HCEC 1CT (cell line): ENCODE data around the gene GYS2.
A peak's percentile ranks its signal among the peaks of the same experiment; 100 is the strongest.

Source experiments
- DNase-seq: peaks from one replicate; pipeline ENCODE4 v3.0.0-alpha.2; 2017

The GYS2 gene

DNA sequence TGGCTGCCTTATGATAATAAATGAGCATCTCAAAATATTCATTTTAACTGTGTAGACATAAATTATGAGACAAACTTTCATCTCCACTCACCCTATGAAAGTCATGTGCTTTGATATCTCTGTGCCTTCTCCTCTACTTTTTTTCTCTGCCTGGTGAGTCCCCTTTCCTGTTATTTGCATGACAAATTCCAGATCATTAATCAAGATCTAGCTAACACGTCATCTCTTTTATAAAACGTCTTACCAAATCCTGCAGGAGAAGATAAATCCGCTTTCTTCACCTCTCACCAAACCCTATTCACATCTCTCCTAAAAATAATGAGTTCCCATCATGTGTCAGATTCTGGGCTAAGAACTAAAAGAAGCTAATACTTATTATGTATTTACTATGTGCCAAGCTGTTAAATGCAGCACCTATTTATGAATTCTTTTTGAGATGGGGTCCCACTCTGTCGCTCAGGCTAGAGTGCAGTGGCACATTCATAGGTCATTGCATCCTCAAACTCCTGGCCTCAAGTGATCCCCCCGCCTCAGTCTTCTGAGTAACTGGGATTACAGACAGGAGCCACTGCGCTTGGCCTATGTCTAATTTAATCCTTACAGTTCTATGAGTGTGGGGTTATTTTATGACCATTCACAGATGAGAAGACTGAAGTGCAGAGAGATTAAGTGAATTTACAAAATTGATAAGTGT is 51.9 kb downstream of the GYS2 start:
- no peak for DNase-seq

DNA sequence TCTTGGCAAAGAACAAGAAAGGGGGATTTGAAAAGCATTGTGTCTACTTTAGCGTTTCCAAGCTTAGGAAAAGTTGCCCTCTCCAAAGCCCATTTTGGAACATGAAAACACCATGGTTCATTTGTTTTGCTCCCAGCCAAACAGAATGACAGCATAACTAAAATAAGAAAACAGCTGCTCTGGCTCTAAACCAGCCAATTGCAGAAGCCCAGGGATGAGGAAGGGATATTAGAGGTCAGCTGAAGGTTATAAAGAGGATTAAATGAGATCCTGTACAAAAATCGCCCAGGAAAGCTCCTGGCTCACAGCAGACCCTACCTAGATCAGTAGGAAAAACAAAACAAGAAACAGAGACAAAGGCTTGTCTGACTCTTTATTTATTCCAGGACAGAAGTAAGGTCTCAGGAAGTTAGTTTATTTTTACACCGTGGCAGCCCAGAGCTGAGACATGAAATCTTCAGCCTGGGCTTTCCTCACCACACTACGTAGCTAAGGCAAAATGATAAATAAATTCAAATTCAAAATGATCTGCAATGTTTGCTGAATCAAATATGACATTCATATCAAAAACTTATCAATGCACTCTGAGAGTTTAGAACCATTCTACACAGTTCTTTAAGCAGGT is 52.7 kb downstream of the GYS2 start:
- peak; percentile 16 for DNase-seq

GRCh38 chr12:21547437-21547836 is 57.2 kb downstream of the GYS2 start:
- no peak for DNase-seq

DNA sequence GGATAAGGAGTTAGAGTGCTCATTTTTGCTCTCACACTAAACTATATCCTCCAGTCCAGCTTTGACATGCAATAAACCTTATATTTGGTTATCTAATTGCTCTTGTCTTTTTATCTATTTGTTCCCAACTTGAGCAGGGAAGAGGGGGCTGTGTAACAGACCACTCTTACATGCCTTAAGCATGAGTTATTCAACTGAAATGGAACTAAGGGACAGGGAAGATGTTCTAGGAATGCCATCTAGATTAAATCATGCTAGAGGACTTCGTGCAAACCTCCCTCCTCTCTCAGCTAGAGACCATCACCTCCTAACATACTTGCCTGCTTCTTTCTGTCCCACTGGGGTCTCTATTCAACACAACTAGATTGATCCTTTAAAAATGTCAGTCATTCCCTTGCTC is 57.9 kb downstream of the GYS2 start:
- peak; percentile 23 for DNase-seq

DNA sequence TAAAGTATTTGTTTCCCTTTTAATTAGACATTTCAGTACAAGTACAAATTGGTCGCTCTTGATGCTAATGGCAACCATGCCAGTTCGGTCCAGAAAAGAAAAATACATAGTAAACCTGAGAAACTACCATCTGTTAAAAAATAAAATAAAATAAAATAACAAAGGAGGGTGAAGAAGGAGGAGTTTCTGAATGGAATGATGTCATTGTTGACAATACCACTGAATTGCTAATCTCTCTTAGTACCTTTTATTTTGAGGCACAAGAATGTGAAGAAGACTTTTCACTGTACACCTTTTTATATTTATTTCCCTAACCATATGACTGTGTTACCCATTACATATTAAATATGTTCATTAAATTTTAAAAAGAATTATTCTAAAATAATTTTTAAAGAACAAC is 59.1 kb downstream of the GYS2 start:
- no peak for DNase-seq

DNA sequence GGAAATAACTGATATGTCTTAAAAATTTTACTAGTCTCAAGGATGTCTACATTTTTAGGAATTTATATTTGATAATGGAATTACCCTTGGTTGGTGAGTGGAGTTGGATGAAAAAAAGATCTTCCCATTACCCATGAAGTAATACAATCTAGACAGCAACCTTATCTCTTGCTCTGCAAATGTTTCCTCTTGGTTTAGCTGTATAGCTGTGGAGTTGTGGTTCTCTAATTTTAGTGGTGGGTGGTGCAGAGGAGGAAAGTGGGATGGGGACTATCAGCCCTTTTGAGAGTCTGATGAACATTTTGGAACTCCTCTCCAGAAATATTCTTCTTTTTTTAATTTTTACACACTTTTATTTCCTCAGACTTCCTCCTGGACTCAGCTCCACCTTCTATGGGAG is 61.5 kb downstream of the GYS2 start:
- no peak for DNase-seq

DNA sequence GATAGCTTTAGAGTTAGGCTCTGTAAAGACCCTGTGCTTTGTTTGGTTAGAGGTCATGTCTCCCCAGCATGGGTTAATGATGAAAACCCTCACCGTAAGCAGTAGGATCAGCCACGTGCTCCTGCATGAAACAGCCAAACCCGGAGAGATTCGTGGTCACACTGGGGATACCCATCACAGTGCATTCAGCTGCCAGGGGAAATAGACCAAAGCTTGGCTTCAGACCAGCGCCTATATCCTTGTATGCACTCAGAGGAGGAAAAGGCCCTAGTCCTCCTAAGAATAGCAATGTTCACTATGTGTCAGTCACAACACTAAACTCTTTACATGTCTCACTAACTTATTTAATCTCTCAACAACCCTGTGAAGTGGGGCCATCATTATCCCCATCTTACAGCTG is 62.2 kb downstream of the GYS2 start:
- DNase-seq = no peak

GRCh38 chr12:21541773-21542172 is 62.9 kb downstream of the GYS2 start:
- DNase-seq = no peak

DNA sequence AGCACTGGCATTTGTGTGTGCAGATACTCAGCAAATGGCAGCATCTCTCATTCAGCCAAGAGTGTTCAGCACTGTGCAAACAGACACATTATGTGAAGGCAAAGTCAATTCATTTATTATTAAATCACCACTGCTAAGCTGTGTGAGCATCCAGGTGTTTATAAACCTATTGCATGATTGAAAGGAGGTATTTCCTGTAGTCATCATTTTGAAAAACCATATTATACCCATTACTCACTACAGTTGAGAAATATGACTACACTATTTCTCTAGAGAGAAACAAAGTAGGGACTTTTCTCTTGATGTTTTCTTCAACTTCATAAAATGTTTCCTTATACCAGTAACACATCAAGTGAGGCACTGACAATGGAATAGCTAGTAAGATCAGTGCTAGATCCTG is 64.8 kb downstream of the GYS2 start:
- no peak for DNase-seq

DNA sequence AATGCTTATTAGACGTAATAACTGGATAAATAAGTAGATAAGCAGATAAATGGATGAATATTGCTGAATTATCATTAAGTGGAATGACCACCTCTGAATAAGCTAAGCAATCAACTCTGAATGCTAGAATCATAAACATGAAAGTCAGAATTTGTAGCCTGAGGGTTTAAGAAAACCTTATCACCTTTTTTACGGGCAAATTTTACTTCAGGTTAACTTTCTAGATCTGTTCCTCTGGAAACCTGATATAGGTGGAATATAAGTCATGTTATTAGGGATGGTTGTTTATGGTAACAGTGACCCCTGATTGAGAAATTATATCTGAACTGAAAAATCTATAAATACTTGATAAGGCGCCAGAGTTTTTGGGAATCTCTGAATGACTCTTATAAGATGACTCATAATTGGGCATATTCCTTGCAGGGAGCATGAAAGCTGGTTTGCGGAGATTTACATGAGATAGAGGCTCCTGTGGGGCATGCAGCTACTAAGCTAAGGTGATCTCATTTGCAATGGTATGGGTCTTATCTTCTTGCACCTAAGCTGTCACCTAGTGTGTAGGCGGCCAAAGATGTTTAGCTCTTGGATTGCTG is 66.5 kb downstream of the GYS2 start:
- DNase-seq = no peak

GRCh38 chr12:21529456-21529855 is 75.2 kb downstream of the GYS2 start:
- DNase-seq = no peak

- DNase-seq = no peak
Observed at GRCh38 chr12:21528953-21529352, 75.7 kb downstream of the GYS2 start.

DNA sequence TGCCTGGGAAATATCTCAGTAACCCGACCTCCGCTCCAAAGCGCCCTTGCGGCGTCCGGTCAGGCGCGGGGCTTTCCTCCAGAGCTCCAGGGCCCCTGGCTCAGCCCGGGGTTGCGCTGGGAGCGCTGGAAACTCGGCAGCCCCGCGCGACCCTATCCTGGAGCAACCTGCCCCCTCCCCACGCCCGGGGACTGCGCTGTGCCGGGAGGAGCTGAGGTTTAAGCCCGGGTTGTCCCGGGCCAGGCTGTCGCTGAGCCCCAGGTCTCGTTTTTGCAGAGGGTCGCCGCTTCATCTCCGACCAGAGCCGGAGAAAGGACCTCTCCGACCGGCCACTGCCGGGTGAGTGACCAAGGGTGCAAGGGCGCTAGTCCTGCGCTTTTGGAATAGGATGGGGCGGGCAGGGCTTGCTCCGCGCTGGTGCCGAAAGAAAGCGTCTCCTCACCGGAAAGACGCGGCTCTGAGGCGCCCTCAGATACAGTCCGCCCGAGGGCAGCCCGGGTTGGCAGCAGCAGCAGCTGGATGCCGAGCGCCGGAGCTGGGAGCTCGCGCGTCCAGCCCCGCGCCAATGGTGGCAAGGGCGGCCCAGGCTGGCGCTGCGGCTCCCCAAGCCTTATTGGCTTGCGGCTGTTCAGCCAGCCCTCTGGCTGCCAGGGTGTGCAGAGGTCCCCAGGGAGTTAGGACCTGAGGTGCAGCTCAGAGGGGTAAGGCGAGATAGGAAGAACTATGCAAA is 77.0 kb downstream of the GYS2 start:
- DNase-seq = peak; percentile 53

- DNase-seq = no peak
Observed at GRCh38 chr12:21526721-21527345, 77.8 kb downstream of the GYS2 start.

- peak; percentile 61 for DNase-seq
Observed at GRCh38 chr12:21526053-21526452, 78.6 kb downstream of the GYS2 start, which contains the start of gene SPX. SPX (plus strand) TSS chr12:21526296; CDS start chr12:21526473, 177 bp downstream.

DNA sequence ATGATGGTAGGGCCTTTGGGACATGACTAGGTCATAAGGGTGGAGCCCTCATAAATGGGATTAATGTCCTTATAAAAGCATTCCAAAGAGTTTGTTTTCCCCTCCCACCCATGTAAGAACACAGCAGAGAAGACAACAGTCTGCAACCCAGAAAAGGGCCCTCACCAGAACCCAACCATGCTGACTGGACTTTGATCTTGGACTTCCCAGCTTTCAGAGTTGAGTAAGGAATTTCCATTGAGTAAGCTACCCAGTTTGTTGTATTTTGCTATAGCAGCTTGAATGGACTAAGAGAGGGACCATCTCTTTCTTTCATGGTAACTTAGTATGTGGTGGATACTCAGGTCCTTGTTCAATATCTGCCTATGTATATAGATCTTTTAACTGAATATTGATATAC is 81.5 kb downstream of the GYS2 start:
- no peak for DNase-seq

GRCh38 chr12:21521541-21521940 is 83.1 kb downstream of the GYS2 start:
- DNase-seq = no peak

- no peak for DNase-seq
Observed at GRCh38 chr12:21518451-21518850, 86.2 kb downstream of the GYS2 start.

- DNase-seq = no peak
Observed at GRCh38 chr12:21516281-21516680, 88.4 kb downstream of the GYS2 start.

DNA sequence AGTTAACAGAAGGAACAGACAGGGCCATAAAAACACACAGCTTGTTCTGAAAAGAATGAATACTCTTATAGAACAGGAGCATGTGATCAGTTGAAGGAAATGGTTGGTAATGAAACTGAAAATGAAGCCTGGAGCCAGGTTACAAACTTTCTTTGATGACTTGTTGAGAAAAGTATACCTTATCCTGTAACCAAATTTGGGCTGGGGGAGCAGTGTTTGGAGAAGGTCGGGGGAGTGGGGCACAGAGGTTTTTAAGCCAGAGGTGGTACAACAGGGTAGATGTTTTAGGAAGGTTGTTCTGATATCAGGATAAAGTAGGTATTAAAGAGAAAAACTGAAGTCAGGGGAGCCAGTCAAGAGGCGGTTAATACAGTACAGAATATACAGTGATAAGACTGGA is 94.9 kb downstream of the GYS2 start:
- DNase-seq = no peak

GRCh38 chr12:21507849-21508248 is 96.8 kb downstream of the GYS2 start:
- DNase-seq = no peak

GRCh38 chr12:21505888-21506287 is 98.8 kb downstream of the GYS2 start:
- DNase-seq = no peak

- no peak for DNase-seq
Observed at GRCh38 chr12:21502872-21503271, 101.8 kb downstream of the GYS2 start.
